HG03442 (cell line): ENCODE data around the gene NT5DC4.
"Not testable (repeated sequence)": the region's sequence is repeated elsewhere in the genome, so short reads cannot be mapped to it uniquely, and the experiment has no call there.

ENCODE experiments used
- ATAC-seq: cut with Tn5 transposase; IDR thresholded peaks from one replicate; pipeline ENCODE4 v1.9.1; 2021; ENCODE audit warnings: mild to moderate bottlenecking, moderate library complexity; ENCODE audit not compliant: unreplicated experiment

The NT5DC4 gene

GRCh38 chr2:112699984-112700667 is 20.7 kb upstream of the NT5DC4 start:
- ATAC-seq, result no peak

GRCh38 chr2:112701052-112701451 is 19.8 kb upstream of the NT5DC4 start:
- no peak for ATAC-seq

- no peak for ATAC-seq
Observed at GRCh38 chr2:112703684-112704083, 17.1 kb upstream of the NT5DC4 start.

GRCh38 chr2:112705575-112705974 is 15.2 kb upstream of the NT5DC4 start:
- no peak for ATAC-seq

- ATAC-seq, result peak; percentile 57
Observed at GRCh38 chr2:112706170-112706664, 14.6 kb upstream of the NT5DC4 start.

GRCh38 chr2:112706947-112707346 is 13.9 kb upstream of the NT5DC4 start:
- not testable (repeated sequence) for ATAC-seq

GRCh38 chr2:112708968-112709367 is 11.9 kb upstream of the NT5DC4 start:
- no peak for ATAC-seq

GRCh38 chr2:112709703-112710102 is 11.1 kb upstream of the NT5DC4 start:
- ATAC-seq, result no peak

- ATAC-seq, result no peak
Observed at GRCh38 chr2:112710956-112711750, 9.7 kb upstream of the NT5DC4 start.

- no peak for ATAC-seq
Observed at GRCh38 chr2:112712465-112712864, 8.4 kb upstream of the NT5DC4 start.

GRCh38 chr2:112712903-112713584 is 7.8 kb upstream of the NT5DC4 start:
- no peak for ATAC-seq

- no peak for ATAC-seq
Observed at GRCh38 chr2:112713585-112713925, 7.3 kb upstream of the NT5DC4 start.

GRCh38 chr2:112713926-112714325 is 6.9 kb upstream of the NT5DC4 start:
- no peak for ATAC-seq

- no peak for ATAC-seq
Observed at GRCh38 chr2:112714331-112714730, 6.5 kb upstream of the NT5DC4 start.

GRCh38 chr2:112714836-112715631 is 5.8 kb upstream of the NT5DC4 start:
- ATAC-seq, result no peak

- ATAC-seq, result not testable (repeated sequence)
Observed at GRCh38 chr2:112716094-112716493, 4.7 kb upstream of the NT5DC4 start.

- ATAC-seq, result not testable (repeated sequence)
Observed at GRCh38 chr2:112716826-112717352, 3.9 kb upstream of the NT5DC4 start.

- no peak for ATAC-seq
Observed at GRCh38 chr2:112718863-112719370, 1.9 kb upstream of the NT5DC4 start.

- no peak for ATAC-seq
Observed at GRCh38 chr2:112721819-112722522, 1.2 kb downstream of the NT5DC4 start.
